Retinal pigment epithelial cell (primary cell): ENCODE results near the gene GOLIM4.

Experiments used
- DNase-seq: peaks from one replicate; pipeline ENCODE4 v3.0.0-alpha.2; 2010; ENCODE audit warnings: low read depth
- H3K4me3 ChIP-seq: 2 replicates; pipeline ENCODE4 v1.5.1; 2011; ENCODE audit warnings: mild to moderate bottlenecking, low read length, control low read depth, moderate library complexity
- TF ChIP-seq, protein P1 (sequence below): conservative IDR thresholded peaks from 2 replicates; pipeline ENCODE4 v1.5.1; 2011; ENCODE audit warnings: low read depth, low read length, control low read depth, inconsistent platforms

GOLIM4 gene

GRCh38 chr3:167998253-167998652 is 97.5 kb downstream of the GOLIM4 start:
- no peak overlapping the region for H3K4me3 ChIP-seq
- DNase-seq = no peak
- TF ChIP-seq, protein P1, sequence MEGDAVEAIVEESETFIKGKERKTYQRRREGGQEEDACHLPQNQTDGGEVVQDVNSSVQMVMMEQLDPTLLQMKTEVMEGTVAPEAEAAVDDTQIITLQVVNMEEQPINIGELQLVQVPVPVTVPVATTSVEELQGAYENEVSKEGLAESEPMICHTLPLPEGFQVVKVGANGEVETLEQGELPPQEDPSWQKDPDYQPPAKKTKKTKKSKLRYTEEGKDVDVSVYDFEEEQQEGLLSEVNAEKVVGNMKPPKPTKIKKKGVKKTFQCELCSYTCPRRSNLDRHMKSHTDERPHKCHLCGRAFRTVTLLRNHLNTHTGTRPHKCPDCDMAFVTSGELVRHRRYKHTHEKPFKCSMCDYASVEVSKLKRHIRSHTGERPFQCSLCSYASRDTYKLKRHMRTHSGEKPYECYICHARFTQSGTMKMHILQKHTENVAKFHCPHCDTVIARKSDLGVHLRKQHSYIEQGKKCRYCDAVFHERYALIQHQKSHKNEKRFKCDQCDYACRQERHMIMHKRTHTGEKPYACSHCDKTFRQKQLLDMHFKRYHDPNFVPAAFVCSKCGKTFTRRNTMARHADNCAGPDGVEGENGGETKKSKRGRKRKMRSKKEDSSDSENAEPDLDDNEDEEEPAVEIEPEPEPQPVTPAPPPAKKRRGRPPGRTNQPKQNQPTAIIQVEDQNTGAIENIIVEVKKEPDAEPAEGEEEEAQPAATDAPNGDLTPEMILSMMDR = no peak

DNA sequence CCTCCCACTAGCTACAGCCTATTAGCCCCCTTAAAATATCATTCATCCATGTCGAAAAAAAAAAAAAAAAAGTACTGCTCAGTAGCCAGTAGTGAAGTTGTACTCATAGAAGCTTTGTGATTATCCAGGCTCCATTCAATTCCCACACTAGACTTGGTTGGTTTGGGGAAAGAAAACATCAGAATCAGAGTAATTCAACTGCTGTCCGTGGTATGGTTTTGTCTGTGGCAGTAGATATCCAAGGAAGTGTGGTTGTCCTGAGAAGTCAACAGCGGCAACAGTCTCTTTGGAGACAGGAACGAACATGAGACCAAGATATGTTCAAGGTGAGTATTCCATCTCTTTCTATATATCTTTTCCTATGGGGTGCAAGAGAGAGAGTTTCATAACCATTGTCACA is 99.2 kb downstream of the GOLIM4 start:
- no peak for DNase-seq
- no peak overlapping the region for H3K4me3 ChIP-seq
- TF ChIP-seq, protein P1 = no peak

DNA sequence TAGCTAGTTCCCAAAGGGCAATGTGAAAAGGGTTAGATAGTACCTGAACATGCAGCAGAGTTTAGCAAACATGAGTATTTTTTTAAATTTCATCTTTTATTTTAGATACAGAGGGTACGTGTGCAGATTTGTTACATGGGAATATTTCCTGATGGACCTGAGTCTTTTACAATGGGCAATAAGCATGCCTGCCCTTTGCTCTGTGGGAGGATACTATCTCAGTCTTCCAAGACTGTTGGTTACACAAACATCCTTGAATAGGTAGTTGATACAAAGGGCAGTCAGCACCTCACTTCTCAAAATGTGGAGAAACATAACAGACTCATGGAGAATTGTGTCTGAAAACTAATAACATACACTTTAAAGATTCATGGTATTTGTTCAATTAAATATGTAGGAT is 103.3 kb downstream of the GOLIM4 start:
- TF ChIP-seq, protein P1 = no peak
- DNase-seq = no peak

DNA sequence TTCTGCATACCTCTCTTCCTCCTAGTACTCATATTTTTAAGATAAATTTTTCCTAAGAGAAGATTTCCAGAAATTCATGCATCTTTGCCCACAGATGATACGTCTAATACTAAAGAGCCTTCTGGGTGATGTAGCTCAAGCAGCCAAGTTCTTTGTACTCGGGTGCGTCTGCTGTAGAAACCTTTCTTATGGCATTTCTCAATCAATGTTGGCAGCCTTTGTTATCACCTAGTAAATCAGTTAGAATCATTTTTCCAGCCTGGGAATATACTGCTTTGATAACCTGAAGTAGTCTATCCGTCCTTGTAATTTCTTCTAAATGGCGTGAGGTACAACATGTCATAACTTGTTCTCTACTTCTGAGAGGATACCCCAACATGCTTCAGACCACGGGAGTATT is 104.5 kb downstream of the GOLIM4 start:
- no peak for DNase-seq
- TF ChIP-seq, protein P1 = no peak
- H3K4me3 ChIP-seq = no peak overlapping the region

More for the DNA sequence above, 103.3 kb downstream of the GOLIM4 start:
- H3K4me3 ChIP-seq = no peak overlapping the region

DNA sequence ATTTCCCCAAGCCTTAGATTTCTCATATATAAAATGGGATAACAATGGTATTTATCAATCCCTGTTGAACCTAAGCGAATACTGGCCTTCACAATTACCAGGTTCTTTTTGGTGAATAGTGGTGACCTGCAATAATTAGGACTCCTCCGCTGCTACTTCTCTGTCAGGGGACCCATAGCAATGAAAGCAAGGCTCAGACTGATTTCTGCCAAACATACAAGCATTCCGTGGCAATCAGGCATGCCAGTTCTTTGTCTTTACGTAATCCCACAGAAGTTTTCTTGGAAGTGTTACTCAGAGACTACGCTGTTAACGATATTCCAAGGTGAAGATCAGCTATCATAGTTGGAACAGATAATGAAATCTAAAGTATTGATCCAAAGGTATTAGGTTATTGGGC is 105.7 kb downstream of the GOLIM4 start:
- H3K4me3 ChIP-seq = no peak overlapping the region
- DNase-seq = no peak
- TF ChIP-seq, protein P1 = no peak

DNA sequence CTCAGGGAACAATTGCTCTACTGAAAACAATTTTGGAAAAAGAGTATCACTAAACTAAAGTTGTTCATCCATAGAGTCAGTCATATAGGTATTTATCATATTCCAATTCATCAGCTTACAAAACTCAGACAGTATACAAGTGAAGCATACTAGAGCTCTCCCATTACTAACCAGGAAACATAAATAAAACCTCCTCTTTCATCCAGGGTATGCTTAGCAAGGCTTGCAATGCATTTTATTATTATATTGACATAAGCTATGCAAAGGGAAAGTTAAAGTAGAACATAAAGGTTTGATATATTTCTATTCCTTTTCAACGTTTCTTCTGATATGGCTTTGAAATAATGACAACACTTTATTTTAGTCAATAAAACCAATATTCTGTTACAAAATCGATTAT is 106.7 kb downstream of the GOLIM4 start:
- TF ChIP-seq, protein P1 = no peak
- H3K4me3 ChIP-seq = no peak overlapping the region
- DNase-seq = no peak

GRCh38 chr3:167983583-167983982 is 112.1 kb downstream of the GOLIM4 start:
- no peak for DNase-seq
- TF ChIP-seq, protein P1 = no peak
- H3K4me3 ChIP-seq = no peak overlapping the region
